Naive thymus-derived CD4-positive, alpha-beta T cell (primary cell): ENCODE measurements around the gene ZNF225. TPM values are rescaled to one million over a fixed set of nuclear protein-coding genes. Genes with fewer than 3 reads are reported as not detected.
A peak's percentile ranks its signal among the peaks of the same experiment; 100 is the strongest.

Experiments used
- ATAC-seq: fragments of 150-1000 bp; cut with Tn5 transposase; 2 replicates; pipeline ENCODE4 v1.10.0; 2021; ENCODE audit warnings: mild to moderate bottlenecking, moderate library complexity
- CTCF ChIA-PET: fragments of 350-600 bp; sonication (Branson Sonifier 250); formaldehyde crosslinking; loops from one replicate; lab custom pipeline; 2021; ENCODE audit warnings: antibody characterized with exemption; lab: Charles Lee
- POLR2A ChIA-PET: fragments of 350-600 bp; sonication (Branson Sonifier 250); formaldehyde crosslinking; loops from one replicate; lab custom pipeline; 2021; ENCODE audit warnings: antibody characterized with exemption, inconsistent platforms; lab: Charles Lee
- DNase-seq, 9 donors: peaks; one replicate each; pipeline versions ENCODE4 v3.0.0 to v3.0.0-alpha.2; 2020 to 2022; ENCODE audit warnings: mixed read lengths in 1 of 9
- H3K27ac ChIP-seq: one replicate; pipeline ENCODE4 v1.7.0; 2013; ENCODE audit warnings: mild to moderate bottlenecking, low read depth, low read length, moderate library complexity
- H3K27me3 ChIP-seq, 2 donors: one replicate each; pipeline ENCODE4 v1.7.0; 2013; ENCODE audit warnings: low read length in 2 of 2, mild to moderate bottlenecking in 2 of 2, moderate library complexity in 2 of 2; ENCODE audit not compliant: control insufficient read depth in 2 of 2, insufficient read depth in 2 of 2
- H3K36me3 ChIP-seq, 3 experiments: 1 replicate in 2 of 3; 2 replicates in 1 of 3; pipeline ENCODE4 v1.7.0; 2013; ENCODE audit warnings: low read length in 3 of 3, mild to moderate bottlenecking in 3 of 3, moderate library complexity in 1 of 3; ENCODE audit not compliant: insufficient read depth in 3 of 3, control insufficient read depth in 2 of 3
- H3K4me1 ChIP-seq, 2 donors: one replicate each; pipeline ENCODE4 v1.7.0; 2013; ENCODE audit warnings: low read length in 2 of 2, mild to moderate bottlenecking in 2 of 2, moderate library complexity in 1 of 2; ENCODE audit not compliant: control insufficient read depth in 2 of 2, insufficient read depth in 2 of 2
- H3K4me3 ChIP-seq: 2 replicates; pipeline ENCODE4 v1.7.0; 2013; ENCODE audit warnings: mild to moderate bottlenecking, low read length
- H3K9me3 ChIP-seq, 3 experiments: 1 replicate in 2 of 3; 2 replicates in 1 of 3; pipeline ENCODE4 v1.7.0; 2013; ENCODE audit warnings: low read length in 3 of 3; ENCODE audit not compliant: control insufficient read depth in 2 of 3
- H3K27ac Mint-ChIP-seq, 9 donors: one replicate each; pipeline ENCODE4 v1.8.0; 2020 to 2022; ENCODE audit warnings: mixed read lengths in 9 of 9, mild to moderate bottlenecking in 8 of 9, moderate library complexity in 5 of 9, inconsistent platforms in 2 of 9
- H3K27me3 Mint-ChIP-seq, 5 donors: one replicate each; pipeline ENCODE4 v1.8.0; 2021 to 2022; ENCODE audit warnings: mixed read lengths in 5 of 5, mild to moderate bottlenecking in 1 of 5
- H3K36me3 Mint-ChIP-seq, 5 donors: one replicate each; pipeline ENCODE4 v1.8.0; 2020 to 2022; ENCODE audit warnings: mixed read lengths in 5 of 5, mild to moderate bottlenecking in 3 of 5, inconsistent platforms in 1 of 5
- H3K4me1 Mint-ChIP-seq, 7 donors: one replicate each; pipeline ENCODE4 v1.8.0; 2020 to 2022; ENCODE audit warnings: mixed read lengths in 7 of 7, mild to moderate bottlenecking in 3 of 7, inconsistent platforms in 1 of 7
- H3K4me3 Mint-ChIP-seq, 10 donors: one replicate each; pipeline ENCODE4 v1.8.0; 2020 to 2022; ENCODE audit warnings: mild to moderate bottlenecking in 10 of 10, mixed read lengths in 10 of 10, moderate library complexity in 6 of 10, inconsistent platforms in 2 of 10
- H3K9me3 Mint-ChIP-seq, 11 donors: one replicate each; pipeline ENCODE4 v1.8.0; 2020 to 2022; ENCODE audit warnings: mixed read lengths in 11 of 11, mild to moderate bottlenecking in 4 of 11, inconsistent platforms in 1 of 11, moderate library complexity in 1 of 11
- intact Hi-C, 2 donors: fragments of 100-400 bp; cut with micrococcal nuclease; formaldehyde crosslinking; loops; one replicate each; pipeline ENCODE4 v1.15.1; 2023
- polyA plus RNA-seq, 2 donors: library from polyadenylated mRNA; unstranded; fragments of 300-500 nt; fragmentation: Illumina TruSeq; gene quantifications; one replicate each; pipeline ENCODE4 v1.2.3, GENCODE V29; 2021
- total RNA-seq, 6 experiments: library from RNA in 5 of 6; stranded (reverse) in 5 of 6; gene quantifications; 1 replicate in 5 of 6; 2 replicates in 1 of 6; pipeline ENCODE4 v1.2.3 and lab custom pipeline; 2021 to 2026

Gene ZNF225
- total RNA-seq (10 to 100 TPM in 1 of 5 experiments, 1 to 10 TPM in 3, under 1 TPM in 1; 0.69 to 13.0 (median 5.1) TPM), polyA plus RNA-seq (1 to 10 TPM; 1.9 to 5.8 TPM), total RNA-seq (lab: John Stamatoyannopoulos, UW) (6.7 reads per million, percentile 29 among the genes with 10 or more reads in this experiment)

- Mint-ChIP-seq H3K27ac (peak within 1 kb of the TSS; percentile 82 to 97 (median 88)), H3K4me3 (peak within 1 kb of the TSS; percentile 95 to 100 (median 99)), H3K36me3 (peaks cover 7 to 46% (median 34%) of the 10 kb centered on the region in 5 donors), H3K4me1 (peaks cover 16 to 38% (median 31%) of the 10 kb centered on the region in 7 donors), H3K9me3 (peaks cover 4 to 46% (median 26%) of the 10 kb centered on the region in 11 donors), H3K27me3 (no peaks in the 10 kb centered on the region)
- H3K4me3 ChIP-seq: peak within 1 kb of the TSS; percentile 89
- intact Hi-C loops: loop anchor here (1.0 to 2.0 kb wide), 15 partner anchors 19 to 387 kb away; partner anchors contain the start of genes ZNF224 (in 2 of the 2), ZNF227 (in 2 of the 2), ZNF230 (in 2 of the 2) and ZNF234 (in 2 of the 2)
- peaks cover 2 to 29% (median 7%) of the 10 kb centered on the region in 3 experiments for H3K9me3 ChIP-seq
- CTCF ChIA-PET: no interaction called here
- H3K27me3 ChIP-seq: no peaks in the 10 kb centered on the region
- peaks cover 2 to 27% (median 4%) of the 10 kb centered on the region in 3 experiments for H3K36me3 ChIP-seq
- POLR2A ChIA-PET: interaction anchor here (0.8 to 1.4 kb wide), 3 partner anchors 27 to 187 kb away, joined by 3 to 4 read pairs (median 3); no protein-coding TSS in a partner anchor
- H3K4me1 ChIP-seq: peaks cover 3 to 8% of the 10 kb centered on the region in 2 donors
- DNase-seq (peak; percentile 41 to 84 (median 76)), ATAC-seq (peak; percentile 100)
- H3K27ac ChIP-seq: peak within 1 kb of the TSS; percentile 68
These were observed at the start of gene ZNF225 for GRCh38 chr19:44113138-44113783. Gene ZNF225 (plus strand): TSS chr19:44113399. CDS start chr19:44115828, 2,429 bp downstream.

GRCh38 chr19:44066305-44066704 lies 46.9 kb upstream of the ZNF225 start:
- peaks cover under 1 to 3% of the 10 kb centered on the region in 2 donors for H3K4me1 ChIP-seq

GRCh38 chr19:44069415-44069814 lies 43.8 kb upstream of the ZNF225 start:
- peaks cover 25 to 43% (median 36%) of the 10 kb centered on the region in 5 donors for H3K36me3 Mint-ChIP-seq
- Histone ChIP-seq H3K27ac (no peak overlapping the region), H3K9me3 (peaks cover 4 to 49% (median 23%) of the 10 kb centered on the region in 3 experiments), H3K4me3 (no peak overlapping the region), H3K36me3 (peaks cover 0 to 15% (median 0%) of the 10 kb centered on the region in 3 experiments), H3K4me1 (peaks cover 15 to 17% of the 10 kb centered on the region in 2 donors), H3K27me3 (no peaks in the 10 kb centered on the region)
- DNase-seq: no peak
- H3K27ac Mint-ChIP-seq: no peak overlapping the region
- intact Hi-C loops: no loop called here
- ATAC-seq: no peak
- H3K4me3 Mint-ChIP-seq: no peak overlapping the region
- POLR2A ChIA-PET: no interaction called here
- peaks cover 22 to 72% (median 52%) of the 10 kb centered on the region in 11 donors for H3K9me3 Mint-ChIP-seq
- peaks cover 20 to 27% (median 22%) of the 10 kb centered on the region in 7 donors for H3K4me1 Mint-ChIP-seq
- H3K27me3 Mint-ChIP-seq: no peaks in the 10 kb centered on the region
- CTCF ChIA-PET: no interaction called here

More at GRCh38 chr19:44066305-44066704, 46.9 kb upstream of the ZNF225 start:
- Histone ChIP-seq H3K36me3 (peaks cover 0 to 46% (median 0%) of the 10 kb centered on the region in 3 experiments), H3K4me3 (no peak overlapping the region), H3K9me3 (peaks cover 4 to 59% (median 23%) of the 10 kb centered on the region in 3 experiments), H3K27me3 (no peaks in the 10 kb centered on the region), H3K27ac (no peak overlapping the region)
- peaks cover 11 to 71% (median 61%) of the 10 kb centered on the region in 5 donors for H3K36me3 Mint-ChIP-seq
- no peak overlapping the region for H3K27ac Mint-ChIP-seq
- no peaks in the 10 kb centered on the region for H3K27me3 Mint-ChIP-seq
- ChIA-PET CTCF (no interaction called here), POLR2A (no interaction called here)
- no peak for DNase-seq
- peaks cover 1 to 6% (median 5%) of the 10 kb centered on the region in 7 donors for H3K4me1 Mint-ChIP-seq
- intact Hi-C loops: no loop called here
- no peak overlapping the region for H3K4me3 Mint-ChIP-seq
- ATAC-seq: no peak
- peaks cover 21 to 93% (median 59%) of the 10 kb centered on the region in 11 donors for H3K9me3 Mint-ChIP-seq

GRCh38 chr19:44071824-44072542 lies 41.2 kb upstream of the ZNF225 start, which contains the start of gene ZNF284:
Gene ZNF284 (plus strand): TSS chr19:44072159. CDS start chr19:44076390, 4,231 bp downstream.
- ChIA-PET POLR2A (interaction anchor here (0.7 to 1.9 kb wide), 3 partner anchors 21 to 70 kb away, joined by 3 to 9 read pairs (median 3); partner anchors contain the start of gene ZNF224), CTCF (interaction anchor here (1.5 kb wide), 1 partner anchor 22 kb away, joined by 8 read pairs; the partner anchor contains the start of gene ZNF224)
- H3K27me3 Mint-ChIP-seq: no peaks in the 10 kb centered on the region
- H3K4me3 ChIP-seq: peak within 1 kb of the TSS; percentile 85
- peak within 1 kb of the TSS; percentile 63 for H3K27ac ChIP-seq
- H3K4me1 Mint-ChIP-seq: peaks cover 20 to 40% (median 27%) of the 10 kb centered on the region in 7 donors
- intact Hi-C loops: loop anchor here (1.0 to 2.0 kb wide), 13 partner anchors 21 to 233 kb away; partner anchors contain the start of genes ZNF222 (in 2 of the 2), ZNF224 (in 2 of the 2), ZNF225 (in 2 of the 2) and ZNF230 (in 2 of the 2)
- H3K9me3 Mint-ChIP-seq: peaks cover 13 to 47% (median 34%) of the 10 kb centered on the region in 11 donors
- peak within 1 kb of the TSS; percentile 88 to 98 (median 92) for H3K4me3 Mint-ChIP-seq
- peak; percentile 61 to 88 (median 84) for DNase-seq
- peaks cover 0 to 4% (median 0%) of the 10 kb centered on the region in 3 experiments for H3K36me3 ChIP-seq
- H3K36me3 Mint-ChIP-seq: peaks cover 14 to 38% (median 30%) of the 10 kb centered on the region in 5 donors
- H3K27ac Mint-ChIP-seq: peak within 1 kb of the TSS; percentile 47 to 91 (median 75)
- H3K27me3 ChIP-seq: no peaks in the 10 kb centered on the region
- H3K9me3 ChIP-seq: peaks cover 0 to 28% (median 4%) of the 10 kb centered on the region in 3 experiments
- ATAC-seq: peak; percentile 99
- peaks cover 15 to 17% of the 10 kb centered on the region in 2 donors for H3K4me1 ChIP-seq

- H3K4me3 Mint-ChIP-seq: peak overlapping the region; percentile 88 to 98 (median 92)
- H3K36me3 Mint-ChIP-seq: peaks cover 14 to 39% (median 31%) of the 10 kb centered on the region in 5 donors
- no peaks in the 10 kb centered on the region for H3K27me3 Mint-ChIP-seq
- Histone ChIP-seq H3K9me3 (peaks cover 0 to 20% (median 0%) of the 10 kb centered on the region in 3 experiments), H3K4me3 (peak overlapping the region; percentile 85), H3K36me3 (peaks cover 0 to 7% (median 0%) of the 10 kb centered on the region in 3 experiments), H3K4me1 (peaks cover 15 to 17% of the 10 kb centered on the region in 2 donors), H3K27me3 (no peaks in the 10 kb centered on the region), H3K27ac (no peak overlapping the region)
- H3K4me1 Mint-ChIP-seq: peaks cover 20 to 40% (median 27%) of the 10 kb centered on the region in 7 donors
- H3K9me3 Mint-ChIP-seq: peaks cover 11 to 41% (median 28%) of the 10 kb centered on the region in 11 donors
- no peak for DNase-seq
- intact Hi-C loops: loop anchor here (1.0 to 2.0 kb wide), 13 partner anchors 21 to 233 kb away; partner anchors contain the start of genes ZNF222 (in 2 of the 2), ZNF224 (in 2 of the 2), ZNF225 (in 2 of the 2) and ZNF230 (in 2 of the 2)
- ChIA-PET CTCF (interaction anchor here (1.5 kb wide), 1 partner anchor 21 kb away, joined by 8 read pairs; the partner anchor contains the start of gene ZNF224), POLR2A (no interaction called here)
- peak overlapping the region in 8 of 9 donors; percentile 47 to 91 (median 73) for H3K27ac Mint-ChIP-seq
- ATAC-seq: no peak
These were observed 40.4 kb upstream of the ZNF225 start for GRCh38 chr19:44072543-44073401.
